Ishikawa (cell line): ENCODE measurements around the gene FSTL4.

Source experiments
- CEBPB ChIP-seq: IDR thresholded peaks from 2 replicates; pipeline ENCODE4 v1.6.1; 2012
- CREB1 ChIP-seq: IDR thresholded peaks from 2 replicates; pipeline ENCODE4 v1.6.1; 2012; ENCODE audit warnings: low read depth
- EGR1 ChIP-seq: IDR thresholded peaks from 2 replicates; pipeline ENCODE4 v1.6.1; 2012
- EP300 ChIP-seq: IDR thresholded peaks from 2 replicates; pipeline ENCODE4 v1.6.1; 2012; ENCODE audit warnings: borderline replicate concordance
- FOXM1 ChIP-seq: IDR thresholded peaks from 2 replicates; pipeline ENCODE4 v1.6.1; 2012; ENCODE audit warnings: low read depth, borderline replicate concordance
- NFIC ChIP-seq: IDR thresholded peaks from 2 replicates; pipeline ENCODE4 v1.6.1; 2012
- RAD21 ChIP-seq: IDR thresholded peaks from 2 replicates; pipeline ENCODE4 v1.6.1; 2012; ENCODE audit warnings: low read depth
- REST ChIP-seq: IDR thresholded peaks from 2 replicates; pipeline ENCODE4 v1.6.1; 2012; ENCODE audit warnings: low read depth, mild to moderate bottlenecking
- TAF1 ChIP-seq: IDR thresholded peaks from 2 replicates; pipeline ENCODE4 v1.6.1; 2012; ENCODE audit warnings: low read depth, mild to moderate bottlenecking
- TCF12 ChIP-seq: IDR thresholded peaks from 2 replicates; pipeline ENCODE4 v1.6.1; 2012; ENCODE audit warnings: low read depth
- TEAD4 ChIP-seq: IDR thresholded peaks from 2 replicates; pipeline ENCODE4 v1.6.1; 2012
- YY1 ChIP-seq: IDR thresholded peaks from 2 replicates; pipeline ENCODE4 v1.6.1; 2012; ENCODE audit warnings: low read depth
- ZBTB7A ChIP-seq: IDR thresholded peaks from 2 replicates; pipeline ENCODE4 v1.6.1; 2012; ENCODE audit warnings: low read depth
- TF ChIP-seq, protein P1 (sequence below): IDR thresholded peaks from 2 replicates; pipeline ENCODE4 v1.6.1; 2012
- TF ChIP-seq, protein P2 (sequence below): IDR thresholded peaks from 2 replicates; pipeline ENCODE4 v1.6.1; 2012

Gene FSTL4

DNA sequence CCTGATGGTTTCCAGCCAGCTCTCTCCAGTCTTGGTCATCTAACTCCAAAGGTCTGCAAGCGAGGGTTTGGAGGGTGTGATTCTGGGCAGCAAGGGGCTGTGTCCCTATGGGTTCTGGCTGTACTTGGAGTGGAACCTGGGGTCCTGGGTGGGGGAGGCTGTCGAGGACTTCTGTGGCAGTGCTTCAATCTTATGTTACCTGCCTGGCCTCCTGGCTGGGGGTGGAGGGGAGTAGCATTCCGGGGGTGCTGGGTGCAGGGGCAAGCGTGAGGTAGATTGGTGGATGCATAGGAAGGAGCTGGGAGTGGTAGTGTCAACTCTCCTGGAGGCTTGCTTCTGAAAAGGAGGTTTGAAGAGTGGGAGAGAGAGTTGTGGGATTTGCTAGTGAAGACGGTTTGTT lies 417.1 kb downstream of the FSTL4 start:
- TF ChIP-seq TAF1, result no peak
- TF ChIP-seq EGR1, result no peak
- TF ChIP-seq CEBPB, result no peak

- TF ChIP-seq NFIC (no peak), CREB1 (no peak)
- TF ChIP-seq, protein P1, sequence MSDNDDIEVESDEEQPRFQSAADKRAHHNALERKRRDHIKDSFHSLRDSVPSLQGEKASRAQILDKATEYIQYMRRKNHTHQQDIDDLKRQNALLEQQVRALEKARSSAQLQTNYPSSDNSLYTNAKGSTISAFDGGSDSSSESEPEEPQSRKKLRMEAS, result no peak
Observed at GRCh38 chr5:133193794-133194193, 418.5 kb downstream of the FSTL4 start.

GRCh38 chr5:133192716-133193115 lies 419.6 kb downstream of the FSTL4 start:
- TF ChIP-seq CEBPB (no peak), RAD21 (no peak), TEAD4 (no peak), NFIC (no peak), CREB1 (no peak), TAF1 (no peak), ZBTB7A (no peak), EGR1 (no peak), FOXM1 (no peak), YY1 (no peak), EP300 (no peak)
- TF ChIP-seq, protein P1, result no peak
- TF ChIP-seq, protein P2, sequence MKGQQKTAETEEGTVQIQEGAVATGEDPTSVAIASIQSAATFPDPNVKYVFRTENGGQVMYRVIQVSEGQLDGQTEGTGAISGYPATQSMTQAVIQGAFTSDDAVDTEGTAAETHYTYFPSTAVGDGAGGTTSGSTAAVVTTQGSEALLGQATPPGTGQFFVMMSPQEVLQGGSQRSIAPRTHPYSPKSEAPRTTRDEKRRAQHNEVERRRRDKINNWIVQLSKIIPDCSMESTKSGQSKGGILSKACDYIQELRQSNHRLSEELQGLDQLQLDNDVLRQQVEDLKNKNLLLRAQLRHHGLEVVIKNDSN, result no peak

GRCh38 chr5:133189881-133190280 lies 422.5 kb downstream of the FSTL4 start:
- TF ChIP-seq CREB1 (no peak), REST (no peak)

DNA sequence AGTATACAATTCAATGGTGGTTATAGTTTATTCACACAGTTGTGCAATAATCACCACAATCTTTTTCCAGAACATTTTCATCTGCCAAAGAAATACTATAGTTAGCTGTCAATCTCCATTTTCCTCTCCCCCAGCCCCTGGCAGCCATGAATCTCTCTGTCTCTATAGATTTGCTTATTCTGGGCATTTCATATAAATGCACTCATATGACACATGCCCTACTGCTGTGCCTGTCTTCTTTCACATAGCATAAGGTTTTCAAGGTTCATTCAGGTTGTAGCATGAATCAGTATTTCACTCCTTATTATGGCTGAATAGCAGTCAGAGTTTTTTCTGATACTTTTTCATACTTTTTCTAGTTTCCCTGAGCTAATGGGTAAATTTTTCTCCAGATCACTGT lies 432.9 kb downstream of the FSTL4 start:
- no peak for TF ChIP-seq CREB1
- no peak for TF ChIP-seq CEBPB
- TF ChIP-seq EP300, result no peak
- no peak for TF ChIP-seq TAF1
- no peak for TF ChIP-seq ZBTB7A
- TF ChIP-seq RAD21, result no peak
- no peak for TF ChIP-seq NFIC
- TF ChIP-seq, protein P1, result no peak
- TF ChIP-seq TEAD4, result no peak
- TF ChIP-seq YY1, result no peak
- TF ChIP-seq REST, result no peak
- no peak for TF ChIP-seq TCF12
- TF ChIP-seq, protein P2, result no peak

DNA sequence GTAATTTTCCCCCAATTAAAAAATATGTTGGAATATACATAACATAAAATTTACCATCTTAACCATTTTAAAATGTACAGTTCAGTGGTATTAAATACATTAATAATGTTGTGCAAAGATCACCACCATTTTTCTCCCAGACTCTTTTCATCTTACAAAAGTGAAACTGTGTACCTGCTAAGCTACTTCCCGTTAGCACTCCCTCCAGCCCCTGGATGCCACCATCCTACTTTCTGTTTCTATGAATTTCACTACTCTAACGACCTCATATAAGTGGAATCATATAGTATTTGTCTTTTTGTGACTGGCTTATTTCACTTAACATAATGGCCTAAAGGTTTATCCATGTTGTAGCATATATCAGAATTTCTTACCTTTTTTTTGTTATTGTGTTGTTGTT lies 447.6 kb downstream of the FSTL4 start:
- TF ChIP-seq, protein P2, result no peak
- no peak for TF ChIP-seq TAF1
- TF ChIP-seq RAD21, result no peak
- TF ChIP-seq, protein P1, result no peak
- TF ChIP-seq CREB1, result no peak
- TF ChIP-seq TCF12, result no peak
- TF ChIP-seq FOXM1, result no peak
- no peak for TF ChIP-seq ZBTB7A
- TF ChIP-seq CEBPB, result no peak
- no peak for TF ChIP-seq TEAD4
- TF ChIP-seq REST, result no peak
